Smooth muscle cell (in vitro differentiated cells): ENCODE data around the gene CKB. TPM values are rescaled to one million over a fixed set of nuclear protein-coding genes. Genes with fewer than 3 reads are reported as not detected.
"Not testable (repeated sequence)": the region's sequence is repeated elsewhere in the genome, so short reads cannot be mapped to it uniquely, and the experiment has no call there.

Source experiments
- DNase-seq: peaks from one replicate; lab custom pipeline; 2025; ENCODE audit not compliant: unreplicated experiment; lab: John Stamatoyannopoulos, UW
- H2AFZ ChIP-seq: fragments of 200-600 bp; sonication (generic); 2 replicates; pipeline ENCODE4 v1.6.0; 2016; ENCODE audit warnings: antibody characterized with exemption, low read depth, mild to moderate bottlenecking
- H3F3A ChIP-seq: fragments of 200-600 bp; sonication (generic); 2 replicates; pipeline ENCODE4 v1.6.0; 2017; ENCODE audit warnings: antibody characterized with exemption, low read depth
- H3K27ac ChIP-seq: fragments of 200-600 bp; sonication (generic); 2 replicates; pipeline ENCODE4 v1.5.1; 2016; ENCODE audit warnings: low read depth, mild to moderate bottlenecking
- H3K27me3 ChIP-seq: fragments of 200-600 bp; sonication (generic); 2 replicates; pipeline ENCODE4 v1.6.1; 2016; ENCODE audit warnings: low read depth, mild to moderate bottlenecking
- H3K36me3 ChIP-seq: fragments of 200-600 bp; sonication (generic); 2 replicates; pipeline ENCODE4 v1.5.1; 2016; ENCODE audit warnings: low read depth
- H3K4me1 ChIP-seq: fragments of 200-600 bp; sonication (generic); 2 replicates; pipeline ENCODE4 v1.5.1; 2016; ENCODE audit warnings: low read depth
- H3K4me2 ChIP-seq: fragments of 200-600 bp; sonication (generic); 2 replicates; pipeline ENCODE4 v1.6.0; 2016; ENCODE audit warnings: mild to moderate bottlenecking
- H3K4me3 ChIP-seq: fragments of 200-600 bp; sonication (generic); 2 replicates; pipeline ENCODE4 v1.5.1; 2016; ENCODE audit warnings: mild to moderate bottlenecking
- H3K79me2 ChIP-seq: fragments of 200-600 bp; sonication (generic); 2 replicates; pipeline ENCODE4 v1.6.0; 2016; ENCODE audit warnings: low read depth, mild to moderate bottlenecking
- H3K9ac ChIP-seq: fragments of 200-600 bp; sonication (generic); 2 replicates; pipeline ENCODE4 v1.6.0; 2016; ENCODE audit warnings: low read depth
- H3K9me3 ChIP-seq: fragments of 200-600 bp; sonication (generic); replicated peaks from 2 replicates; pipeline ENCODE4 v1.5.1; 2016; ENCODE audit warnings: low read depth
- H4K20me1 ChIP-seq: fragments of 200-600 bp; sonication (generic); 2 replicates; pipeline ENCODE4 v1.6.0; 2016; ENCODE audit warnings: low read depth
- WGBS: methylation state at CpG from one replicate; pipeline ENCODE4 v1.1.7; 2016; ENCODE audit warnings: low lambda C conversion rate; 5-methylcytosine and 5-hydroxymethylcytosine counted together
- polyA plus RNA-seq: library from polyadenylated mRNA; unstranded; fragments of >200 nt; fragmentation: Nextera tagmentation; extraction: Ambion mirVana; gene quantifications from 2 replicates; pipeline ENCODE4 v1.2.1, GENCODE V29; 2016
- total RNA-seq: library from RNA; depleted of rRNA; stranded (reverse); fragments of >200 nt; gene quantifications from 2 replicates; pipeline ENCODE4 v1.2.3, GENCODE V29; 2014
- TF ChIP-seq, protein P1 (sequence below): fragments of 200-600 bp; sonication (generic); IDR thresholded peaks from 2 replicates; pipeline ENCODE4 v1.5.1; 2017; ENCODE audit warnings: borderline replicate concordance, mild to moderate bottlenecking, antibody characterized with exemption; ENCODE audit not compliant: insufficient read depth, poor library complexity, severe bottlenecking

CKB gene
- total and polyA plus RNA-seq, 2 experiments from 2014 or later: 25.7 to 62.9 TPM

DNA sequence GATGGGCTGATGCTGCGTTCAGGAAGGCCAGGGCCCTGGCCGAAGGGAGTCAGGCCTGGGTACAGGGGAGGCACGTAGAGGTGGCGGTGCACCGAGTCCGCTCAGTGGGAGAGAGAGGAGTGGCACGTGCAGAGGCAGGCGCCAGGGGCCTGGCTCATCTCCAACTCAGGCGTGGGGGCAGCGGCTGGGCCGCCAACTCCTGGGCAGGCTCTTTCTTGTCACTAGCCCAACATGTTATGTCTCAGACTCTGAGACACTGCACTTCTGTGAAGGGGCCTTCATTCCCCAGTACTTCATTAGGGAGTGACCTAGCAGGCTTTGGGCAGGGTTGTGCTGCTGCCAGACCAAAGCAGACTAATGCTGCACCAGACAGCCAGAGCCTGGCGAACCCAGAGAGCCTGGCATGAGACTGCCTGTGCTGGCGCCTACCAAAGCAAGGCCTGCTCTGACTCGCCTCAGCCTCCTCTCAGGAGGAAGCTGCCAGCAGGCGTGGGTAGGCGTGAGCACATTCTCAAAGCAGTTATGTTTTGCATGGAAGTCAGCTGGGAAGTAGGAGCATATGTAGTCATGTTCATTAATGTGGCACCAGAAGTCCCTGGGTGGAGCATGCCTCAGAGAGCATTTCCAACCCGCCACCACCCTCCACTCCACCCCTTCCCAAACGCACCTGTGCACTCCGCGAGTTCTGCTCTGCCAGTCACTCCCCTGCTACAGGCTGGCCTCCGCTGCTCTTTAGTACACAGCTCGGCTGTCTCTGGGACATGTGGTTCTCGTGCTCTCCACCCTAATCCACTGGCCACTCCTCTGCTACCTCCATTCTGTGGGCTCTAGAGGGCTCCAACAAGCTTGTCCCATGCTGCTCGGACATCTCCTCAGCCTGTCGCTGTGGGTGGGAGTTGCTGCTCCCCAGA is 9.7 kb downstream of the CKB start:
- no peak for DNase-seq

DNA sequence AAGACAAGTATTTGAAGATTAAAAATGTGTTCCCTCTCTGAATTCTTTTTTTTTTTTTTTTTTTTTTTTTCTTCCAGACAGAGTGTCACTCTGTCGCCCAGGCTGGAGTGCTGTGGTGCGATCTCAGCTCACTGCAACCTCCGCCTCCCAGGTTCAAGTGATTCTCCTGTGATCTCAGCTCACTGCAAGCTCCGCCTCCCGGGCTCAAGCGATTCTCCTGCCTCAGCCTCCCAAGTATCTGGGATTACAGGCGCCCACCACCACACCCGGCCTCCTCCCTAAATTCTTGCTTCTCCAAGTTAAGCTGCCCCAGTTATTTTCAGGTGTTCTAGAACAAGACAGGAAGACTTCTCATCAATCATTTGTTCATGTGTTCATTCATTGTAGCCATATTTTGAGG is 10.4 kb downstream of the CKB start:
- not testable (repeated sequence) for DNase-seq, H3K9ac ChIP-seq, H3K4me3 ChIP-seq, H4K20me1 ChIP-seq, H3K36me3 ChIP-seq, H3K9me3 ChIP-seq, H3K4me1 ChIP-seq, H3K27ac ChIP-seq, H2AFZ ChIP-seq, H3F3A ChIP-seq, H3K79me2 ChIP-seq, H3K27me3 ChIP-seq, H3K4me2 ChIP-seq
- WGBS: 94% methylated on average over 8 of the region's 8 CpGs

More for the DNA sequence above, 9.7 kb downstream of the CKB start:
- TF ChIP-seq, protein P1, sequence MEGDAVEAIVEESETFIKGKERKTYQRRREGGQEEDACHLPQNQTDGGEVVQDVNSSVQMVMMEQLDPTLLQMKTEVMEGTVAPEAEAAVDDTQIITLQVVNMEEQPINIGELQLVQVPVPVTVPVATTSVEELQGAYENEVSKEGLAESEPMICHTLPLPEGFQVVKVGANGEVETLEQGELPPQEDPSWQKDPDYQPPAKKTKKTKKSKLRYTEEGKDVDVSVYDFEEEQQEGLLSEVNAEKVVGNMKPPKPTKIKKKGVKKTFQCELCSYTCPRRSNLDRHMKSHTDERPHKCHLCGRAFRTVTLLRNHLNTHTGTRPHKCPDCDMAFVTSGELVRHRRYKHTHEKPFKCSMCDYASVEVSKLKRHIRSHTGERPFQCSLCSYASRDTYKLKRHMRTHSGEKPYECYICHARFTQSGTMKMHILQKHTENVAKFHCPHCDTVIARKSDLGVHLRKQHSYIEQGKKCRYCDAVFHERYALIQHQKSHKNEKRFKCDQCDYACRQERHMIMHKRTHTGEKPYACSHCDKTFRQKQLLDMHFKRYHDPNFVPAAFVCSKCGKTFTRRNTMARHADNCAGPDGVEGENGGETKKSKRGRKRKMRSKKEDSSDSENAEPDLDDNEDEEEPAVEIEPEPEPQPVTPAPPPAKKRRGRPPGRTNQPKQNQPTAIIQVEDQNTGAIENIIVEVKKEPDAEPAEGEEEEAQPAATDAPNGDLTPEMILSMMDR: no peak
- H2AFZ ChIP-seq: no peak overlapping the region
- no peaks in the 10 kb centered on the region for H3K36me3 ChIP-seq
- WGBS: 88% methylated on average over 20 of the region's 25 CpGs
- H3K27ac ChIP-seq: no peak overlapping the region
- H3K9me3 ChIP-seq: no peaks in the 10 kb centered on the region
- H3K9ac ChIP-seq: no peak overlapping the region
- no peak overlapping the region for H3K4me2 ChIP-seq
- no peak overlapping the region for H3K4me3 ChIP-seq
- no peaks in the 10 kb centered on the region for H3K27me3 ChIP-seq
- no peaks in the 10 kb centered on the region for H3K4me1 ChIP-seq
- no peaks in the 10 kb centered on the region for H3K79me2 ChIP-seq
- H4K20me1 ChIP-seq: no peaks in the 10 kb centered on the region
- H3F3A ChIP-seq: no peaks in the 10 kb centered on the region

DNA sequence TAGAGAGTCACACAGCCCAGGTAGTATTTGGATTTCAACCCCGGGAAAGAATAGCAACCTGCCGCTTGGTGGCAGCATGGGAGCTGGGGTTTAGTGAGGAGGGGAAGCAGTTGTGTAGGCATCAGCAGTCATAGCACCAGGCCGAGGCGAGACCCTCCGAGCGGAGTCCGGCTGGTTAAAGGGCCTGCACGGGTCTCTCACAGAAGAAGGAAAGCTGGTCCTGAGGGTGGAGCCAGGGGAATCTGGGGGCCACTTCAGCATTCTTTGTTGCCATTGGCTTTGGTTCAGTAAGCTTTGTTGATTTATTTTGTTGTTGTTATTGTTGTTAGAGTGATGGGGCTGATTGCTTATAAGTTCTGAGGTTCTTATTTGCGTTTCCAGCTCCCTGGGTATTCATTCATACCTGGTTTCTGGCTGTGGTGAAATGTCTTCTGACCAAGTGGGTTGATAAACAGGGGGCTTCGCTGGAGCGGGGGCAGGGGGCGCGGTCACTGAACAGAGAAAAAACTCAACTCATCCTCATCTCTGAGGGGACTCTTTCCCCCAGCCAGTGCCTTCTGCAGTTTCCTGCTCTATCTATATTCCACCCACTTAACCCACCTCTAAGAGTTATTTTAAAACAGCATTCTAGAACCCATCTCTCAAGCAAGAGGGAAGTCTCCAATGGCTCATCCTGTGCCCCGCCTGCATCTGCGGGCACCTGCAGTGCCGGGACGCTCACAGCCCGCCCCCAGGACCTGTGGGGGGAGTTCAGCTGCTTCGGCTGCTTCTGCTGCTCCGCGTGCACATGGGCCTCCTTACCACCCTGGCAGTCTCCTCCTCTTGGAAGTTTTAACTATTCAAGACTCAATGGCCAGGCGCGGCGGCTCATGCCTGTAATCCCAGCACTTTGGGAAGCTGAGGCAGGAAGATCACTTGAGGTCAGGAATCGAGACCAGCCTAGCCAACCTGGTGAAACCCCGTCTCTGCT is 11.6 kb downstream of the CKB start:
- Histone ChIP-seq H3K9me3 (no peaks in the 10 kb centered on the region), H4K20me1 (no peaks in the 10 kb centered on the region), H3K9ac (no peak overlapping the region), H3K27ac (no peak overlapping the region), H3K79me2 (no peaks in the 10 kb centered on the region), H3K4me3 (no peak overlapping the region), H3K36me3 (no peaks in the 10 kb centered on the region), H3K4me1 (no peaks in the 10 kb centered on the region), H3F3A (no peaks in the 10 kb centered on the region), H3K27me3 (no peaks in the 10 kb centered on the region), H3K4me2 (no peak overlapping the region), H2AFZ (no peak overlapping the region)
- TF ChIP-seq, protein P1: no peak
- no peak for DNase-seq
- WGBS: 95% methylated on average over 26 of the region's 26 CpGs
